WERI-Rb-1 (cell line): ENCODE results near the gene EML1.

Experiments
- DNase-seq: peaks from one replicate; pipeline ENCODE4 v3.0.0-alpha.2; 2020
- H3K27ac ChIP-seq: fragments of 250-450 bp; sonication (Bioruptor Pico); 2 replicates; pipeline ENCODE4 v1.5.1; 2020; ENCODE audit warnings: mild to moderate bottlenecking, moderate library complexity
- H3K27me3 ChIP-seq: fragments of 250-450 bp; sonication (Bioruptor Pico); 2 replicates; pipeline ENCODE4 v1.5.1; 2021; ENCODE audit warnings: mild to moderate bottlenecking, low read depth, moderate library complexity; ENCODE audit not compliant: insufficient read depth, severe bottlenecking
- H3K36me3 ChIP-seq: fragments of 250-450 bp; sonication (Bioruptor Pico); 2 replicates; pipeline ENCODE4 v1.5.1; 2020; ENCODE audit warnings: mild to moderate bottlenecking, moderate library complexity
- H3K4me3 ChIP-seq: 2 replicates; pipeline ENCODE4 v1.5.1; 2011; ENCODE audit warnings: low read depth, mild to moderate bottlenecking, control low read depth, low read length
- H3K9me3 ChIP-seq: fragments of 250-450 bp; sonication (Bioruptor Pico); 2 replicates; pipeline ENCODE4 v1.5.1; 2021; ENCODE audit warnings: mild to moderate bottlenecking, moderate library complexity; ENCODE audit not compliant: severe bottlenecking
- TF ChIP-seq, protein P1 (sequence below): IDR thresholded peaks from 2 replicates; pipeline ENCODE4 v1.5.1; 2011; ENCODE audit warnings: low read depth, mild to moderate bottlenecking, control low read depth, inconsistent platforms, low read length

EML1 gene

DNA sequence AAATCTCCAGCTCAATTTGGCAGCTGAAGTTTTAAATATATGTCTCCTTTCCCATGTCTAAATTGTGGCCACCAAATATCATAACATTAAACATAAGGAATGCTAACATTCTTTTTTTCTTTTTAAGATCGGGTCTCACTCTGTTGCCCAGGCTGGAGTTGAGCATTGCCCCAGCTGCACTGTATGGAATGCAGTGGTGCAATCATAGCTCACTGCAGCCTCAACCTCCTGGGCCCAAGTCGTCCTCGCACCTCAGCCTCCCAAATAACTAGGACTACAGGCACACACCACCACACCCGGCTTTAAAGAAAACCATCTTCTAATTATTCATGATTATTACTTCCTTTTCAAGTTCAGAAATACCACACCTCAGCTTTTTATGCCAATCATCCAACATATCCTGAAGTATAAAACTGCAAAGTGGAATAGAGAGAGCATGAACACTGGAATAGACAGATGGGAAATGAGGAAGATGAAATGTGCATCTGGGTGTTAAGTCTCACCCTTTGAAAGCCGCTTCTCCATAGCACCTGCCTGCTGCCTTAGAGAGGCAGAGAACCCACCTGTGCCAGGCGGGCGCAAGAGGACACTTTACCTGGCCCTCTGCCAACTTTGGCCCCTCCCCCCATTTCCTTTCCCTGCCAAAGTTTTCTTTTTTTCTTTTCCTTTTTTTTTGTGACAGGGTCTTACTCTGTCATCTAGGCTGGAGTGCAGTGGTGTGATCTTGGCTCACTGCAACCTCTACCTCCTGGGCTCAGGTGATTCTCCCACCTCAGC lies 2.8 kb upstream of the EML1 start:
- DNase-seq = no peak
- no peaks in the 10 kb centered on the region for H3K27me3 ChIP-seq
- H3K36me3 ChIP-seq = no peaks in the 10 kb centered on the region
- H3K9me3 ChIP-seq = no peaks in the 10 kb centered on the region
- H3K27ac ChIP-seq = no peak overlapping the region
- TF ChIP-seq, protein P1, sequence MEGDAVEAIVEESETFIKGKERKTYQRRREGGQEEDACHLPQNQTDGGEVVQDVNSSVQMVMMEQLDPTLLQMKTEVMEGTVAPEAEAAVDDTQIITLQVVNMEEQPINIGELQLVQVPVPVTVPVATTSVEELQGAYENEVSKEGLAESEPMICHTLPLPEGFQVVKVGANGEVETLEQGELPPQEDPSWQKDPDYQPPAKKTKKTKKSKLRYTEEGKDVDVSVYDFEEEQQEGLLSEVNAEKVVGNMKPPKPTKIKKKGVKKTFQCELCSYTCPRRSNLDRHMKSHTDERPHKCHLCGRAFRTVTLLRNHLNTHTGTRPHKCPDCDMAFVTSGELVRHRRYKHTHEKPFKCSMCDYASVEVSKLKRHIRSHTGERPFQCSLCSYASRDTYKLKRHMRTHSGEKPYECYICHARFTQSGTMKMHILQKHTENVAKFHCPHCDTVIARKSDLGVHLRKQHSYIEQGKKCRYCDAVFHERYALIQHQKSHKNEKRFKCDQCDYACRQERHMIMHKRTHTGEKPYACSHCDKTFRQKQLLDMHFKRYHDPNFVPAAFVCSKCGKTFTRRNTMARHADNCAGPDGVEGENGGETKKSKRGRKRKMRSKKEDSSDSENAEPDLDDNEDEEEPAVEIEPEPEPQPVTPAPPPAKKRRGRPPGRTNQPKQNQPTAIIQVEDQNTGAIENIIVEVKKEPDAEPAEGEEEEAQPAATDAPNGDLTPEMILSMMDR = no peak
- no peak overlapping the region for H3K4me3 ChIP-seq

- no peak overlapping the region for H3K27ac ChIP-seq
- no peak overlapping the region for H3K4me3 ChIP-seq
- DNase-seq = no peak
- TF ChIP-seq, protein P1 = no peak
- H3K27me3 ChIP-seq = no peaks in the 10 kb centered on the region
- no peaks in the 10 kb centered on the region for H3K36me3 ChIP-seq
- no peaks in the 10 kb centered on the region for H3K9me3 ChIP-seq
These were observed 2.2 kb upstream of the EML1 start for GRCh38 chr14:99790978-99791376.

- Histone ChIP-seq H3K27ac (no peak overlapping the region), H3K36me3 (no peaks in the 10 kb centered on the region; the same call in 1 of the 2 replicates), H3K4me3 (no peak overlapping the region), H3K27me3 (no peaks in the 10 kb centered on the region), H3K9me3 (no peaks in the 10 kb centered on the region)
- no peak for DNase-seq
- TF ChIP-seq, protein P1 = no peak
These were observed 1.6 kb upstream of the EML1 start for GRCh38 chr14:99791476-99792209.

- H3K36me3 ChIP-seq = no peaks in the 10 kb centered on the region; the same call in 1 of the 2 replicates
- H3K4me3 ChIP-seq = peak overlapping the region; percentile 55; the same call in 1 of the 2 replicates
- H3K9me3 ChIP-seq = no peaks in the 10 kb centered on the region
- H3K27me3 ChIP-seq = no peaks in the 10 kb centered on the region
- TF ChIP-seq, protein P1 = no peak
- no peak overlapping the region for H3K27ac ChIP-seq
- no peak for DNase-seq
These were observed 1.0 kb upstream of the EML1 start for GRCh38 chr14:99792210-99792535.

- TF ChIP-seq, protein P1 = no peak
- peak; percentile 33 for DNase-seq
- Histone ChIP-seq H3K27ac (peak overlapping the region; percentile 75), H3K4me3 (peak overlapping the region; percentile 55), H3K27me3 (no peaks in the 10 kb centered on the region), H3K36me3 (no peaks in the 10 kb centered on the region; the same call in 1 of the 2 replicates), H3K9me3 (no peaks in the 10 kb centered on the region)
These were observed 531 bp upstream of the EML1 start for GRCh38 chr14:99792551-99793212.
